ENCODE measurements around the gene NDUFA13. TPM values are rescaled to one million over a fixed set of nuclear protein-coding genes. Genes with fewer than 3 reads are reported as not detected.

The NDUFA13 gene
- polyA plus RNA-seq, 1 donor from 2014 or later = 266 TPM

GRCh38 chr19:19477705-19478383, 38.2 kb upstream of the NDUFA13 start:
- TF ChIP-seq RAD21 (conservative IDR thresholded peaks at IDR 0.05) = no peak
- no peak for TF ChIP-seq REST (IDR thresholded peaks at IDR 0.05; ENCODE audit: borderline replicate concordance)
- no peak for TF ChIP-seq EP300 (conservative IDR thresholded peaks at IDR 0.05; ENCODE audit: poor library complexity, severe bottlenecking)
- TF ChIP-seq POLR2AphosphoS5 (IDR thresholded peaks at IDR 0.05) = no peak
- TF ChIP-seq EZH2 (IDR thresholded peaks at IDR 0.05; ENCODE audit: borderline replicate concordance, insufficient read depth, low read length, poor library complexity, severe bottlenecking) = no peak
- no peak for TF ChIP-seq SMC3 (conservative IDR thresholded peaks at IDR 0.05; ENCODE audit: poor library complexity)
- TF ChIP-seq MXI1 (conservative IDR thresholded peaks at IDR 0.05; ENCODE audit: poor library complexity, severe bottlenecking) = no peak
- no peak for TF ChIP-seq TAF1 (IDR thresholded peaks at IDR 0.05; ENCODE audit: low read depth)
- no peak for TF ChIP-seq CTCF (IDR thresholded peaks at IDR 0.05; ENCODE audit: poor library complexity, severe bottlenecking)
- Histone ChIP-seq H3K79me2 (replicated peaks; ENCODE audit: insufficient read depth, low read length) (no peaks in the 10 kb centered on the region), H3K9me3 (ENCODE audit: low read length) (no peaks in the 10 kb centered on the region), H3K36me3 (ENCODE audit: insufficient read depth, low read length) (no peaks in the 10 kb centered on the region), H3K27ac (ENCODE audit: low read length) (no peak overlapping the region), H3K9ac (ENCODE audit: low read length) (no peak overlapping the region), H3K4me3 (ENCODE audit: low read length) (no peak overlapping the region), H3F3A (ENCODE audit: insufficient read depth, low read length, poor library complexity, severe bottlenecking) (no peaks in the 10 kb centered on the region), H3K4me2 (ENCODE audit: low read length) (no peak overlapping the region), H3K27me3 (ENCODE audit: insufficient read depth, low read depth, low read length) (no peaks in the 10 kb centered on the region), H4K20me1 (ENCODE audit: insufficient read depth) (no peaks in the 10 kb centered on the region), H2AFZ (ENCODE audit: low read depth, low read length) (no peak overlapping the region), H3K9me2 (ENCODE audit: insufficient read depth, low read length) (no peaks in the 10 kb centered on the region)

- Histone ChIP-seq H4K20me1 (ENCODE audit: insufficient read depth) (no peaks in the 10 kb centered on the region), H3K4me3 (ENCODE audit: low read length) (no peak overlapping the region), H2AFZ (ENCODE audit: low read depth, low read length) (no peak overlapping the region), H3K36me3 (ENCODE audit: insufficient read depth, low read length) (no peaks in the 10 kb centered on the region), H3K9me3 (ENCODE audit: low read length) (no peaks in the 10 kb centered on the region), H3K27me3 (ENCODE audit: insufficient read depth, low read depth, low read length) (no peaks in the 10 kb centered on the region), H3K9me2 (ENCODE audit: insufficient read depth, low read length) (no peaks in the 10 kb centered on the region), H3K4me2 (ENCODE audit: low read length) (no peak overlapping the region), H3K79me2 (replicated peaks; ENCODE audit: insufficient read depth, low read length) (no peaks in the 10 kb centered on the region), H3F3A (ENCODE audit: insufficient read depth, low read length, poor library complexity, severe bottlenecking) (no peaks in the 10 kb centered on the region), H3K27ac (ENCODE audit: low read length) (no peak overlapping the region), H3K9ac (ENCODE audit: low read length) (no peak overlapping the region)
- no peak for TF ChIP-seq SMC3 (conservative IDR thresholded peaks at IDR 0.05; ENCODE audit: poor library complexity)
- no peak for TF ChIP-seq EZH2 (IDR thresholded peaks at IDR 0.05; ENCODE audit: borderline replicate concordance, insufficient read depth, low read length, poor library complexity, severe bottlenecking)
- TF ChIP-seq MXI1 (conservative IDR thresholded peaks at IDR 0.05; ENCODE audit: poor library complexity, severe bottlenecking) = no peak
- TF ChIP-seq TAF1 (IDR thresholded peaks at IDR 0.05; ENCODE audit: low read depth) = no peak
- TF ChIP-seq EP300 (conservative IDR thresholded peaks at IDR 0.05; ENCODE audit: poor library complexity, severe bottlenecking) = no peak
- no peak for TF ChIP-seq REST (IDR thresholded peaks at IDR 0.05; ENCODE audit: borderline replicate concordance)
- no peak for TF ChIP-seq POLR2AphosphoS5 (IDR thresholded peaks at IDR 0.05)
- no peak for TF ChIP-seq RAD21 (conservative IDR thresholded peaks at IDR 0.05)
Measured at GRCh38 chr19:19480688-19481087, 35.3 kb upstream of the NDUFA13 start.
